ENCODE results near the gene STAG2.

DNA sequence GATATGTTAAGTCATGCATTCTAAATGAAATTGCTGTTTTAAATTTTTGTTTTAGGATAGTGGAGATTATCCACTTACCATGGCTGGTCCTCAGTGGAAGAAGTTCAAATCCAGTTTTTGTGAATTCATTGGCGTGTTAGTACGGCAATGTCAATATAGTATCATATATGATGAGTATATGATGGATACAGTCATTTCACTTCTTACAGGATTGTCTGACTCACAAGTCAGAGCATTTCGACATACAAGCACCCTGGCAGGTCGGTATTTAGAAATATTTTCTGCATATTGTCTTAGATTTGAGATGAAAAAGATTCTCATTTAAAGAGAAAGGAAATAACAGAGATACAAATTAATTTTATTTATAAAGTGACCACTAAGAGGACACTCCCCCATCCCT, 83.6 kb downstream of the STAG2 start:
- TF ChIP-seq, protein P1, sequence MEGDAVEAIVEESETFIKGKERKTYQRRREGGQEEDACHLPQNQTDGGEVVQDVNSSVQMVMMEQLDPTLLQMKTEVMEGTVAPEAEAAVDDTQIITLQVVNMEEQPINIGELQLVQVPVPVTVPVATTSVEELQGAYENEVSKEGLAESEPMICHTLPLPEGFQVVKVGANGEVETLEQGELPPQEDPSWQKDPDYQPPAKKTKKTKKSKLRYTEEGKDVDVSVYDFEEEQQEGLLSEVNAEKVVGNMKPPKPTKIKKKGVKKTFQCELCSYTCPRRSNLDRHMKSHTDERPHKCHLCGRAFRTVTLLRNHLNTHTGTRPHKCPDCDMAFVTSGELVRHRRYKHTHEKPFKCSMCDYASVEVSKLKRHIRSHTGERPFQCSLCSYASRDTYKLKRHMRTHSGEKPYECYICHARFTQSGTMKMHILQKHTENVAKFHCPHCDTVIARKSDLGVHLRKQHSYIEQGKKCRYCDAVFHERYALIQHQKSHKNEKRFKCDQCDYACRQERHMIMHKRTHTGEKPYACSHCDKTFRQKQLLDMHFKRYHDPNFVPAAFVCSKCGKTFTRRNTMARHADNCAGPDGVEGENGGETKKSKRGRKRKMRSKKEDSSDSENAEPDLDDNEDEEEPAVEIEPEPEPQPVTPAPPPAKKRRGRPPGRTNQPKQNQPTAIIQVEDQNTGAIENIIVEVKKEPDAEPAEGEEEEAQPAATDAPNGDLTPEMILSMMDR (conservative IDR thresholded peaks at IDR 0.05 in 1 of 2, IDR thresholded peaks at IDR 0.05 in 1 of 2; ENCODE audit: low read depth in 1 of 2, low read length in 2 of 2) = no peak
- TF ChIP-seq EZH2 (IDR thresholded peaks at IDR 0.05; ENCODE audit: low read length, missing control alignments) = no peak

All from fibroblast of lung (primary cell).